ENCODE measurements around the gene BAHCC1. TPM values are rescaled to one million over a fixed set of nuclear protein-coding genes. Genes with fewer than 3 reads are reported as not detected.
A peak's percentile ranks its signal among the peaks of the same experiment; 100 is the strongest.

The BAHCC1 gene
- total and polyA plus RNA-seq, 2 of the 8 experiments (the other 6 are each of a cell fraction or from before 2014, with no cell fraction given), result 0.26 to 0.58 TPM

GRCh38 chr17:81453076-81453475 lies 57.8 kb downstream of the BAHCC1 start:
- Histone ChIP-seq H3K14ac (ENCODE audit: insufficient read length) (no peak overlapping the region), H3K36me3 (ENCODE audit: control insufficient read depth in 2 of 4, insufficient read depth in 4 of 4, low read length in 3 of 4) (no peaks in the 10 kb centered on the region), H3K4ac (replicated peaks; ENCODE audit: insufficient read length, low read depth, low read length) (no peak overlapping the region), H2AK5ac (ENCODE audit: low read depth, low read length) (no peak overlapping the region), H3K18ac (ENCODE audit: extremely low read depth, low read length) (no peak overlapping the region), H3K9me3 (ENCODE audit: insufficient read depth in 2 of 2, low read depth in 1 of 2, low read length in 1 of 2) (no peaks in the 10 kb centered on the region), H4K8ac (ENCODE audit: extremely low read depth, insufficient read depth, low read length) (no peak overlapping the region), H3K79me2 (ENCODE audit: control insufficient read depth in 1 of 2, insufficient read depth in 2 of 2, low read length in 2 of 2) (no peaks in the 10 kb centered on the region), H3K4me2 (ENCODE audit: insufficient read depth in 1 of 2, low read depth in 2 of 2, low read length in 2 of 2) (no peak overlapping the region), H3K9ac (replicated peaks in 1 of 4; ENCODE audit: extremely low read depth in 1 of 4, low read depth in 3 of 4, low read length in 3 of 4) (no peak overlapping the region), H4K91ac (replicated peaks; ENCODE audit: insufficient read length, low read length) (no peak overlapping the region), H3K4me1 (replicated peaks in 1 of 4; ENCODE audit: control insufficient read depth in 3 of 4, insufficient read depth in 4 of 4, low read length in 3 of 4) (peaks cover 0 to 10% (median 6%) of the 10 kb centered on the region in 4 experiments; a peak in 6 of 7 replicates), H2AFZ (ENCODE audit: low read length) (no peak overlapping the region), H3K27ac (ENCODE audit: low read depth, low read length) (no peak overlapping the region), H4K20me1 (replicated peaks in 1 of 2; ENCODE audit: control insufficient read depth in 1 of 2, insufficient read depth in 2 of 2, low read length in 2 of 2) (no peaks in the 10 kb centered on the region), H2BK5ac (ENCODE audit: low read depth, low read length) (no peak overlapping the region), H2BK120ac (replicated peaks; ENCODE audit: low read depth, low read length) (no peak overlapping the region), H3K56ac (replicated peaks; ENCODE audit: insufficient read length, low read depth, low read length) (no peak overlapping the region), H3K27me3 (replicated peaks in 1 of 4; ENCODE audit: control insufficient read depth in 3 of 4, extremely low read depth in 1 of 4, insufficient read depth in 3 of 4, low read length in 3 of 4) (no peaks in the 10 kb centered on the region), H3K79me1 (ENCODE audit: low read depth, low read length) (no peaks in the 10 kb centered on the region), H3K23ac (ENCODE audit: insufficient read length) (no peak overlapping the region), H3K4me3 (ENCODE audit: extremely low read depth in 1 of 4, insufficient read depth in 2 of 4, low read depth in 3 of 4, low read length in 4 of 4) (no peak overlapping the region), H3K23me2 (ENCODE audit: low read depth, low read length) (no peaks in the 10 kb centered on the region), H2BK20ac (ENCODE audit: low read length) (no peak overlapping the region), H2BK12ac (ENCODE audit: low read depth, low read length) (no peak overlapping the region), H4K5ac (ENCODE audit: insufficient read length, low read depth, low read length) (no peak overlapping the region), H2BK15ac (ENCODE audit: low read length) (peak overlapping the region; percentile 61; the same call in 1 of the 2 replicates)
- 94% methylated on average over 30 of the region's 30 CpGs; no CpG with 5 or more reads in 1 of the 2 experiments for WGBS, 2 experiments (ENCODE audit: extremely low coverage in 1 of 2, insufficient coverage in 1 of 2, insufficient read length in 1 of 2, insufficient replicate concordance in 2 of 2, low coverage in 1 of 2, low lambda C conversion rate in 2 of 2, missing lambda C conversion rate in 1 of 2)
- FAIRE-seq (no peak), DNase-seq (ENCODE audit: low read depth in 1 of 2, low spot score in 2 of 2) (no peak)
- POLR2A ChIA-PET (ENCODE audit: partially characterized antibody), result interaction anchor here (0.5 to 0.9 kb wide), 3 partner anchors 13 to 220 kb away, joined by 3 read pairs; no protein-coding TSS in a partner anchor
- TF ChIP-seq ATF2 (IDR thresholded peaks at IDR 0.05; ENCODE audit: low read length) (no peak), SRF (IDR thresholded peaks at IDR 0.05; ENCODE audit: low read depth, low read length) (no peak), RBBP5 (IDR thresholded peaks at IDR 0.05; ENCODE audit: borderline replicate concordance, low read depth, low read length) (no peak), POLR2A (IDR thresholded peaks at IDR 0.05; ENCODE audit: control extremely low read depth in 1 of 2, low read depth in 2 of 2, low read length in 2 of 2) (no peak), USF2 (IDR thresholded peaks at IDR 0.05; ENCODE audit: low read length) (no peak), SIN3A (conservative IDR thresholded peaks at IDR 0.05 in 1 of 2, IDR thresholded peaks at IDR 0.05 in 1 of 2; ENCODE audit: low read depth in 1 of 2, low read length in 2 of 2) (no peak)
- CTCF ChIA-PET (ENCODE audit: partially characterized antibody), result interaction anchor here (0.7 to 2.4 kb wide), 4 partner anchors 8 to 33 kb away, joined by 3 to 12 read pairs (median 6); no protein-coding TSS in a partner anchor

Measured in H1 (cell line).